ENCODE measurements around the gene SNAPC2. TPM values are rescaled to one million over a fixed set of nuclear protein-coding genes. Genes with fewer than 3 reads are reported as not detected.

The SNAPC2 gene
- polyA plus RNA-seq, 1 of the 3 experiments (the other 2 are of a cell fraction): 38.7 TPM

GRCh38 chr19:7879111-7879807, 40.9 kb upstream of the SNAPC2 start:
- no peaks in the 10 kb centered on the region for H3K9me3 ChIP-seq
- no peak overlapping the region for H2AFZ ChIP-seq (ENCODE audit: low read depth)
- no peaks in the 10 kb centered on the region for H3F3A ChIP-seq (replicated peaks; ENCODE audit: insufficient read depth)
- H3K27ac ChIP-seq (ENCODE audit: low read depth in 2 of 2, low read length in 1 of 2): no peak overlapping the region
- CTCF ChIA-PET: interaction anchor here (0.8 kb wide), 1 partner anchor 17 kb away, joined by 4 read pairs; no protein-coding TSS in a partner anchor
- H3K4me2 ChIP-seq: no peak overlapping the region
- H3K36me3 ChIP-seq (replicated peaks in 1 of 2; ENCODE audit: control insufficient read depth in 1 of 2, insufficient read depth in 2 of 2, low read length in 1 of 2): no peaks in the 10 kb centered on the region
- DNase-seq: no peak
- no peaks in the 10 kb centered on the region for H3K27me3 ChIP-seq (ENCODE audit: insufficient read depth)
- H4K20me1 ChIP-seq (ENCODE audit: insufficient read depth): no peaks in the 10 kb centered on the region
- no peak overlapping the region for H3K4me3 ChIP-seq (ENCODE audit: low read depth in 2 of 2, low read length in 1 of 2)
- H3K79me2 ChIP-seq (ENCODE audit: insufficient read depth): no peaks in the 10 kb centered on the region
- H3K9me2 ChIP-seq: no peaks in the 10 kb centered on the region
- TF ChIP-seq GATA2 (CRISPR knock-in tag; IDR thresholded peaks at IDR 0.05) (no peak), MAX (IDR thresholded peaks at IDR 0.05; ENCODE audit: low read depth) (no peak), YY1 (IDR thresholded peaks at IDR 0.05; ENCODE audit: low read depth) (no peak), FOXJ3 (CRISPR knock-in tag; IDR thresholded peaks at IDR 0.05) (no peak), SIN3A (IDR thresholded peaks at IDR 0.05; ENCODE audit: borderline replicate concordance, low read depth, low read length) (no peak), PBX3 (IDR thresholded peaks at IDR 0.05) (no peak), MEF2A (IDR thresholded peaks at IDR 0.05; ENCODE audit: borderline replicate concordance, low read depth) (no peak), EP300 (IDR thresholded peaks at IDR 0.05; ENCODE audit: borderline replicate concordance in 1 of 2, low read depth in 1 of 2, low read length in 1 of 2) (no peak), EZH2phosphoT487 (IDR thresholded peaks at IDR 0.05; ENCODE audit: borderline replicate concordance, low read depth) (no peak)
- peaks cover 0 to 4% of the 10 kb centered on the region in 2 experiments; a peak in 1 of 4 replicates for H3K4me1 ChIP-seq (ENCODE audit: control insufficient read depth in 1 of 2, insufficient read depth in 2 of 2, low read depth in 1 of 2, low read length in 1 of 2)
- 88% methylated on average over 14 of the region's 18 CpGs for WGBS (ENCODE audit: low lambda C conversion rate)
- POLR2A ChIA-PET: no interaction called here
- H3K9ac ChIP-seq: no peak overlapping the region

- TF ChIP-seq RAD21 (IDR thresholded peaks at IDR 0.05; ENCODE audit: low read length) (no peak), FOXM1 (IDR thresholded peaks at IDR 0.05; ENCODE audit: low read depth) (no peak), RFX5 (IDR thresholded peaks at IDR 0.05; ENCODE audit: low read length) (no peak), PBX3 (IDR thresholded peaks at IDR 0.05) (no peak), FOSL2 (IDR thresholded peaks at IDR 0.05; ENCODE audit: borderline replicate concordance, low read depth) (no peak), ZBTB33 (IDR thresholded peaks at IDR 0.05; ENCODE audit: borderline replicate concordance, low read depth) (no peak), FOXJ3 (CRISPR knock-in tag; IDR thresholded peaks at IDR 0.05) (no peak), SMC3 (IDR thresholded peaks at IDR 0.05; ENCODE audit: low read depth, low read length) (no peak), CHD2 (IDR thresholded peaks at IDR 0.05; ENCODE audit: low read length, partially characterized antibody) (no peak), REST (IDR thresholded peaks at IDR 0.05; ENCODE audit: low read depth, low read length) (no peak), ELF1 (IDR thresholded peaks at IDR 0.05) (no peak)
- CTCF ChIA-PET: no interaction called here
- 86% methylated on average over 19 of the region's 19 CpGs for WGBS (ENCODE audit: low lambda C conversion rate)
- Histone ChIP-seq H3K9me3 (no peaks in the 10 kb centered on the region), H3K27ac (ENCODE audit: low read depth in 2 of 2, low read length in 1 of 2) (no peak overlapping the region), H3K36me3 (replicated peaks in 1 of 2; ENCODE audit: control insufficient read depth in 1 of 2, insufficient read depth in 2 of 2, low read length in 1 of 2) (no peaks in the 10 kb centered on the region), H3K4me3 (ENCODE audit: low read depth in 2 of 2, low read length in 1 of 2) (no peak overlapping the region), H3K9me2 (no peaks in the 10 kb centered on the region), H3K9ac (no peak overlapping the region), H4K20me1 (ENCODE audit: insufficient read depth) (no peaks in the 10 kb centered on the region), H3K4me2 (no peak overlapping the region), H3K4me1 (ENCODE audit: control insufficient read depth in 1 of 2, insufficient read depth in 2 of 2, low read depth in 1 of 2, low read length in 1 of 2) (peaks cover 0 to 2% of the 10 kb centered on the region in 2 experiments; a peak in 1 of 4 replicates), H3F3A (replicated peaks; ENCODE audit: insufficient read depth) (no peaks in the 10 kb centered on the region), H3K79me2 (ENCODE audit: insufficient read depth) (no peaks in the 10 kb centered on the region), H3K27me3 (ENCODE audit: insufficient read depth) (no peaks in the 10 kb centered on the region), H2AFZ (ENCODE audit: low read depth) (no peak overlapping the region)
- POLR2A ChIA-PET: no interaction called here
- DNase-seq: no peak
These were observed 40.3 kb upstream of the SNAPC2 start for GRCh38 chr19:7879836-7880235.
